Esophagus muscularis mucosa (tissue), 4 donors: ENCODE results near the gene PCNT. TPM values are rescaled to one million over a fixed set of nuclear protein-coding genes. Genes with fewer than 3 reads are reported as not detected.

Experiments
- DNase-seq: peaks from one replicate; pipeline ENCODE4 v3.0.0-alpha.2; 2017; ENCODE audit errors: extremely low spot score
- H3K27ac ChIP-seq, 4 donors: fragments of 200-600 bp; sonication (generic); replicated peaks in 1 of 4; 1 replicate in 3 of 4; 2 replicates in 1 of 4; pipeline ENCODE4 v1.5.1; 2016 to 2019; ENCODE audit warnings: mild to moderate bottlenecking in 1 of 4
- H3K27me3 ChIP-seq, 4 donors: fragments of 200-600 bp; sonication (generic); one replicate each; pipeline versions ENCODE4 v1.5.1 to v1.6.0; 2016 to 2019
- H3K36me3 ChIP-seq, 4 donors: fragments of 200-600 bp; sonication (generic); one replicate each; pipeline ENCODE4 v1.5.1; 2016 to 2019
- H3K4me1 ChIP-seq, 4 donors: fragments of 200-600 bp; sonication (generic); one replicate each; pipeline ENCODE4 v1.5.1; 2016 to 2019
- H3K4me3 ChIP-seq, 4 donors: fragments of 200-600 bp; sonication (generic); 1 replicate in 2 of 4; 2 replicates in 2 of 4; pipeline ENCODE4 v1.5.1; 2016 to 2019; ENCODE audit warnings: mild to moderate bottlenecking in 4 of 4, moderate library complexity in 1 of 4
- H3K9me3 ChIP-seq, 4 donors: fragments of 200-600 bp; sonication (generic); 1 replicate in 3 of 4; 2 replicates in 1 of 4; pipeline ENCODE4 v1.5.1; 2016 to 2019
- CTCF ChIP-seq, 3 experiments: fragments of 200-600 bp in 2 of 3; fragments of 450-650 bp in 1 of 3; sonication (generic) in 2 of 3; IDR thresholded peaks; one replicate each; pipeline ENCODE4 v1.5.1; 2017 to 2019; ENCODE audit warnings: antibody characterized with exemption in 3 of 3, mild to moderate bottlenecking in 2 of 3, moderate library complexity in 1 of 3
- EP300 ChIP-seq: sonication (generic); formaldehyde crosslinking; IDR thresholded peaks from one replicate; pipeline ENCODE4 v1.6.1; 2017; ENCODE audit warnings: antibody characterized with exemption
- POLR2A ChIP-seq: fragments of 450-650 bp; IDR thresholded peaks from one replicate; pipeline ENCODE4 v1.6.1; 2017; ENCODE audit warnings: antibody characterized with exemption, moderate library complexity, mild to moderate bottlenecking, low read depth
- POLR2AphosphoS5 ChIP-seq, 2 donors: sonication (generic); formaldehyde crosslinking; IDR thresholded peaks; one replicate each; pipeline ENCODE4 v1.6.1; 2017; ENCODE audit warnings: antibody characterized with exemption in 2 of 2
- WGBS: methylation state at CpG from one replicate; pipeline ENCODE4 v1.1.5; 2018; 5-methylcytosine and 5-hydroxymethylcytosine counted together
- intact Hi-C: fragments of 100-400 bp; cut with DNase I; formaldehyde crosslinking; loops from one replicate; pipeline ENCODE4 v1.15.1; 2023
- total RNA-seq, 4 donors: library from RNA; depleted of rRNA; stranded (reverse); fragments of >200 nt; gene quantifications; one replicate each; pipeline versions ENCODE4 v1.1.0 to v1.2.1, GENCODE V29; 2016

PCNT gene
- total RNA-seq, 4 donors from 2014 or later = 21.2 to 35.1 (median 24.7) TPM

GRCh38 chr21:46397211-46397905 lies 73.4 kb downstream of the PCNT start:
- H3K27ac ChIP-seq = no peak overlapping the region
- H3K36me3 ChIP-seq = peaks cover 39 to 92% (median 81%) of the 10 kb centered on the region in 4 donors
- TF ChIP-seq POLR2AphosphoS5 (IDR thresholded peaks at IDR 0.05) = no peak
- TF ChIP-seq EP300 = no peak
- TF ChIP-seq POLR2A = no peak
- TF ChIP-seq CTCF (IDR thresholded peaks at IDR 0.05) = no peak
- H3K27me3 ChIP-seq = no peaks in the 10 kb centered on the region
- intact Hi-C loops = no loop called here
- H3K4me3 ChIP-seq = no peak overlapping the region
- DNase-seq = no peak
- 95% methylated on average over 21 of the region's 21 CpGs for WGBS
- H3K9me3 ChIP-seq = no peaks in the 10 kb centered on the region
- peaks cover 2 to 17% (median 14%) of the 10 kb centered on the region in 4 donors for H3K4me1 ChIP-seq

- TF ChIP-seq CTCF (IDR thresholded peaks at IDR 0.05) (no peak), POLR2A (no peak), EP300 (no peak), POLR2AphosphoS5 (IDR thresholded peaks at IDR 0.05) (no peak)
- Histone ChIP-seq H3K9me3 (no peaks in the 10 kb centered on the region), H3K27me3 (no peaks in the 10 kb centered on the region), H3K27ac (no peak overlapping the region), H3K36me3 (peaks cover 43 to 92% (median 83%) of the 10 kb centered on the region in 4 donors), H3K4me3 (no peak overlapping the region), H3K4me1 (peaks cover 2 to 10% (median 8%) of the 10 kb centered on the region in 4 donors)
- intact Hi-C loops = no loop called here
- WGBS = 95% methylated on average over 22 of the region's 22 CpGs
- no peak for DNase-seq
Observed at GRCh38 chr21:46397993-46398392, 74.0 kb downstream of the PCNT start.

DNA sequence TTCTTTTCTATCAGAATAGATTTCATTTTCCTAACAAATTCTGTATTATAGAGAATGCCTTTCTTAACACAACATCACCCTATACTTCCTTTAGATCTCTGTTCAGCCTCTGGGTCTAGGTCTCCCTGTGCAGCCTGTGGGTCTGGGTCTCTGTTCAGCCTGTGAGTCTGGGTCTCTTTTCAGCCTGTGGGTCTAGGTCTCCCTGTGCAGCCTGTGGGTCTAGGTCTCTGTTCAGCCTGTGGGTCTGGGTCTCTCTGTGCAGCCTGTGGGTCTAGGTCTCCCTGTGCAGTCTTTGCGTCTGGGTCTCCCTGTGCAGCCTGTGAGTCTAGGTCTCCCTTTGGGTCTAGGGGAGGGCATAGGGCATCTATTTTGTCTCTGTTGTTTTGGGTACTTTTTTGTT lies 75.2 kb downstream of the PCNT start:
- TF ChIP-seq CTCF (IDR thresholded peaks at IDR 0.05) (no peak), POLR2AphosphoS5 (IDR thresholded peaks at IDR 0.05) (no peak), POLR2A (no peak), EP300 (no peak)
- WGBS = 87% methylated on average over 1 of the region's 1 CpG
- no peak for DNase-seq
- Histone ChIP-seq H3K4me1 (no peaks in the 10 kb centered on the region), H3K27ac (no peak overlapping the region), H3K27me3 (no peaks in the 10 kb centered on the region), H3K4me3 (no peak overlapping the region), H3K9me3 (no peaks in the 10 kb centered on the region), H3K36me3 (peaks cover 43 to 92% (median 80%) of the 10 kb centered on the region in 4 donors)
- intact Hi-C loops = no loop called here

GRCh38 chr21:46399686-46400085 lies 75.7 kb downstream of the PCNT start:
- Histone ChIP-seq H3K27me3 (no peaks in the 10 kb centered on the region), H3K27ac (no peak overlapping the region), H3K4me3 (no peak overlapping the region), H3K36me3 (peaks cover 43 to 92% (median 81%) of the 10 kb centered on the region in 4 donors), H3K9me3 (no peaks in the 10 kb centered on the region), H3K4me1 (no peaks in the 10 kb centered on the region)
- DNase-seq = no peak
- WGBS = 74% methylated on average over 10 of the region's 10 CpGs
- intact Hi-C loops = no loop called here
- TF ChIP-seq EP300 (no peak), POLR2A (no peak), CTCF (IDR thresholded peaks at IDR 0.05) (no peak), POLR2AphosphoS5 (IDR thresholded peaks at IDR 0.05) (no peak)
